WTC11 (cell line): Measurements from ENCODE around the gene PMEPA1. TPM values are rescaled to one million over a fixed set of nuclear protein-coding genes. Genes with fewer than 3 reads are reported as not detected.

Experiments used
- ATAC-seq: fragments of 200-7000 bp; cut with Tn5 transposase; 2 replicates; pipeline ENCODE4 v1.10.0; 2021; ENCODE audit warnings: mild to moderate bottlenecking, moderate library complexity
- CTCF ChIA-PET: fragments of 300-600 bp; sonication (Branson Sonifier 250); formaldehyde crosslinking; loops from one replicate; lab custom pipeline; 2021; ENCODE audit warnings: antibody characterized with exemption; lab: Charles Lee
- POLR2A ChIA-PET: fragments of 350-600 bp; sonication (Branson Sonifier 250); formaldehyde crosslinking; loops from one replicate; lab custom pipeline; 2021; ENCODE audit warnings: antibody characterized with exemption; lab: Charles Lee
- DNase-seq: peaks from one replicate; pipeline ENCODE4 v3.0.0; 2021; ENCODE audit warnings: low spot score
- H3K27ac Mint-ChIP-seq: 2 replicates; pipeline ENCODE4 v1.8.0; 2021; ENCODE audit warnings: mixed read lengths
- H3K27me3 Mint-ChIP-seq: 2 replicates; pipeline ENCODE4 v1.8.0; 2021; ENCODE audit warnings: low read depth, mild to moderate bottlenecking, moderate library complexity, mixed read lengths
- H3K36me3 Mint-ChIP-seq: 2 replicates; pipeline ENCODE4 v1.8.0; 2021; ENCODE audit warnings: mixed read lengths
- H3K4me1 Mint-ChIP-seq: 2 replicates; pipeline ENCODE4 v1.8.0; 2022; ENCODE audit warnings: mixed read lengths
- H3K4me3 Mint-ChIP-seq: 2 replicates; pipeline ENCODE4 v1.8.0; 2021; ENCODE audit warnings: mild to moderate bottlenecking, moderate library complexity, mixed read lengths
- H3K9me3 Mint-ChIP-seq: 2 replicates; pipeline ENCODE4 v1.8.0; 2021; ENCODE audit warnings: mixed read lengths
- ATF1 ChIP-seq: sonication (generic); formaldehyde crosslinking; IDR thresholded peaks from 2 replicates; pipeline ENCODE4 v1.8.1; 2023; ENCODE audit warnings: mild to moderate bottlenecking, moderate library complexity, missing genetic modification reagents
- FOXJ3 ChIP-seq: sonication (generic); formaldehyde crosslinking; IDR thresholded peaks from 2 replicates; pipeline ENCODE4 v1.9.0; 2021; ENCODE audit warnings: missing genetic modification reagents, mild to moderate bottlenecking, borderline replicate concordance
- GTF2I ChIP-seq: fragments of 250-450 bp; sonication (Bioruptor Pico); conservative IDR thresholded peaks from 2 replicates; pipeline ENCODE4 v1.4.0; 2021; ENCODE audit warnings: mild to moderate bottlenecking
- PRDM15 ChIP-seq: sonication (generic); formaldehyde crosslinking; IDR thresholded peaks from 2 replicates; pipeline ENCODE4 v1.8.0; 2022; ENCODE audit warnings: missing genetic modification reagents
- PREB ChIP-seq: sonication (generic); formaldehyde crosslinking; IDR thresholded peaks from 2 replicates; pipeline ENCODE4 v1.8.1; 2022; ENCODE audit warnings: mild to moderate bottlenecking, missing genetic modification reagents, moderate library complexity, borderline replicate concordance
- STAT6 ChIP-seq: sonication (generic); formaldehyde crosslinking; conservative IDR thresholded peaks from 2 replicates; pipeline ENCODE4 v1.8.1; 2023; ENCODE audit warnings: mild to moderate bottlenecking, low read depth, missing genetic modification reagents, moderate library complexity
- TCF7 ChIP-seq: sonication (generic); formaldehyde crosslinking; IDR thresholded peaks from 2 replicates; pipeline ENCODE4 v1.8.0; 2022; ENCODE audit warnings: mild to moderate bottlenecking, low read depth, missing genetic modification reagents, moderate library complexity
- ZNF423 ChIP-seq: fragments of 250-450 bp; sonication (Bioruptor Pico); IDR thresholded peaks from 2 replicates; pipeline ENCODE4 v2.1.2; 2022; ENCODE audit warnings: mild to moderate bottlenecking, moderate library complexity
- ZNF425 ChIP-seq: fragments of 250-450 bp; sonication (Bioruptor Pico); conservative IDR thresholded peaks from 2 replicates; pipeline ENCODE4 v1.9.0; 2021; ENCODE audit warnings: mild to moderate bottlenecking
- total RNA-seq: library from RNA; stranded (reverse); gene quantifications from 3 replicates; pipeline ENCODE4 v1.2.3, GENCODE V29; 2021

The PMEPA1 gene
- total RNA-seq, 1 experiment from 2014 or later = 40.6 TPM

GRCh38 chr20:57748601-57749130, 38.9 kb upstream of the PMEPA1 start (continued):
- no peak for TF ChIP-seq PRDM15
- no peak for TF ChIP-seq FOXJ3 (CRISPR knock-in tag)
- TF ChIP-seq ATF1 = no peak

GRCh38 chr20:57747861-57748481, 38.2 kb upstream of the PMEPA1 start:
- POLR2A ChIA-PET = no interaction called here
- no peaks in the 10 kb centered on the region for H3K36me3 Mint-ChIP-seq
- no peak for DNase-seq

More at GRCh38 chr20:57747861-57748481, 38.2 kb upstream of the PMEPA1 start:
- ATAC-seq = no peak
- Mint-ChIP-seq H3K4me3 (no peak overlapping the region), H3K27me3 (no peaks in the 10 kb centered on the region), H3K9me3 (no peaks in the 10 kb centered on the region), H3K4me1 (peaks cover 14% of the 10 kb centered on the region), H3K27ac (0 out of 2 replicates have a peak overlapping the region, but pooled peaks have one; percentile 2)
- 0 out of 2 replicates have a peak, but pooled peaks have one; percentile 52 for TF ChIP-seq GTF2I (CRISPR knock-in tag)
- no peak for TF ChIP-seq ZNF425 (CRISPR knock-in tag)
- no peak for TF ChIP-seq STAT6 (CRISPR knock-in tag)
- TF ChIP-seq ZNF423 (CRISPR knock-in tag) = peak; percentile 62
- no peak for TF ChIP-seq PREB (CRISPR knock-in tag)
- TF ChIP-seq TCF7 (CRISPR knock-in tag) = no peak
- CTCF ChIA-PET = interaction anchor here (1.2 kb wide), 1 partner anchor 12 kb away, joined by 4 read pairs; no protein-coding TSS in a partner anchor
